ENCODE data around the gene MFAP3L.

DNA sequence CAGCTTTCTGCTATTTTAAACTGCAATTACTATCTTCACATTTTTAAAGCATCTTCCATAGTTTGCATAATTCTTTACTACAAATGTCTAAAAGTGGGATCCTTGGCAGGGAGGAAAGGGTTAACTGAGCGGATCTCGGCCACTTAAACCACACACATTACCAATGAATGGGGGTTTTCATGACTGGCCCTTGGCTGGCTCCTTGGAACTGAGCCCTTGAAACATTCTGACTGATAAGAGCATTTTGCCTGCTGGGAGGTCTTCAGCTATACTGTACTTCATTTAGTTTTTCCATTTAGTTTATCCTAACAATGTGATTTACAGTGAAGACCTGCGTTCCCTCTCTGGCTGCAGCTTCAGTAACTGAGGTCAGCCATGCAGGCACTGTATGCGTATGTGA, 31.7 kb upstream of the MFAP3L start:
- TF ChIP-seq, protein P1, sequence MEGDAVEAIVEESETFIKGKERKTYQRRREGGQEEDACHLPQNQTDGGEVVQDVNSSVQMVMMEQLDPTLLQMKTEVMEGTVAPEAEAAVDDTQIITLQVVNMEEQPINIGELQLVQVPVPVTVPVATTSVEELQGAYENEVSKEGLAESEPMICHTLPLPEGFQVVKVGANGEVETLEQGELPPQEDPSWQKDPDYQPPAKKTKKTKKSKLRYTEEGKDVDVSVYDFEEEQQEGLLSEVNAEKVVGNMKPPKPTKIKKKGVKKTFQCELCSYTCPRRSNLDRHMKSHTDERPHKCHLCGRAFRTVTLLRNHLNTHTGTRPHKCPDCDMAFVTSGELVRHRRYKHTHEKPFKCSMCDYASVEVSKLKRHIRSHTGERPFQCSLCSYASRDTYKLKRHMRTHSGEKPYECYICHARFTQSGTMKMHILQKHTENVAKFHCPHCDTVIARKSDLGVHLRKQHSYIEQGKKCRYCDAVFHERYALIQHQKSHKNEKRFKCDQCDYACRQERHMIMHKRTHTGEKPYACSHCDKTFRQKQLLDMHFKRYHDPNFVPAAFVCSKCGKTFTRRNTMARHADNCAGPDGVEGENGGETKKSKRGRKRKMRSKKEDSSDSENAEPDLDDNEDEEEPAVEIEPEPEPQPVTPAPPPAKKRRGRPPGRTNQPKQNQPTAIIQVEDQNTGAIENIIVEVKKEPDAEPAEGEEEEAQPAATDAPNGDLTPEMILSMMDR (IDR thresholded peaks at IDR 0.05) = no peak
- TF ChIP-seq POLR2A (IDR thresholded peaks at IDR 0.05) = no peak

Data from thyroid gland (tissue), 4 donors.